ENCODE measurements around the gene EFHB. TPM values are rescaled to one million over a fixed set of nuclear protein-coding genes. Genes with fewer than 3 reads are reported as not detected.

Gene EFHB
- total and polyA plus RNA-seq, 10 of the 15 experiments (the other 5 are each of a cell fraction or from before 2014, with no cell fraction given), result 0.12 to 0.95 (median 0.53) TPM; not detected in 3

DNA sequence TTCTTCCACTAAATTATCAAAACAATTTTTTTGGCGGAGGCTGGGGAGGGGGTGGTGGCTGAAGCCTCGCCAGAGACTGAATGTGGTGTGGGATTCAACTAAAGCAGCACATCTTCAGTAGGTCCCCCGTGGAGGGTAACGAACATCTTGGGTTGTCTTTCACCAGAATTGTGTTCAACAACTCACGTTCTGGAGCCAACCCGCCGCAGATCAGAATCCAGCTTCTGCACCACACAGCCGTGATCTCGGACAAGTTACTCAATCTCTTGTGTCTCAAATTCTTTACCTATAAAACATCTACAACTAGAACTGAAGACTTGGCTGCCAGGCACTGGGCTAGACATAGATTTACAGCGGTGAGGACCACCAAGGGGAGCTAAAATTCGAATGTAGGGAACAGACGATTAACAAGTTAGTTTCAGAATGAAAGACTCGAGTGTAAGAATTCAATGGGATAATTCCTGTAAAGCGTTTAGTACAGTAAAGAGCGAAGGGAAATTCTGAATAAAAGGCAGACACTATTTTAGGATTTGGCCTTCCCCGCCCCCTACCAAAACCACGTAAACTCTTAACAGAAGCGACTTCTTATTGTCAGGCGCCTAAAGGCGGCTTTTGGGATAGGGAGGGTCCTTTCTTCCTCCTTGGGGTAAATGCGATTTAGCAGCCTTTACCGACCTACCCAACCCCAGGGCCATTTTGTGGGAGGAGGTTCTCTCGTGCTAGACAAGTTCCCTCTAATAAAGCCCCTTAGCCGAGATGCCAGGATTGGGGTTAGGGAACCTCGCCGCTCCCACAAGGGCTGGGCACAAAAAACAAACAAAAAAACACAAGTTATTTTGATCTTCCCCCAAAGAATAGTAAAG lies 12.2 kb upstream of the EFHB start (continued):
- TF ChIP-seq, protein P1, sequence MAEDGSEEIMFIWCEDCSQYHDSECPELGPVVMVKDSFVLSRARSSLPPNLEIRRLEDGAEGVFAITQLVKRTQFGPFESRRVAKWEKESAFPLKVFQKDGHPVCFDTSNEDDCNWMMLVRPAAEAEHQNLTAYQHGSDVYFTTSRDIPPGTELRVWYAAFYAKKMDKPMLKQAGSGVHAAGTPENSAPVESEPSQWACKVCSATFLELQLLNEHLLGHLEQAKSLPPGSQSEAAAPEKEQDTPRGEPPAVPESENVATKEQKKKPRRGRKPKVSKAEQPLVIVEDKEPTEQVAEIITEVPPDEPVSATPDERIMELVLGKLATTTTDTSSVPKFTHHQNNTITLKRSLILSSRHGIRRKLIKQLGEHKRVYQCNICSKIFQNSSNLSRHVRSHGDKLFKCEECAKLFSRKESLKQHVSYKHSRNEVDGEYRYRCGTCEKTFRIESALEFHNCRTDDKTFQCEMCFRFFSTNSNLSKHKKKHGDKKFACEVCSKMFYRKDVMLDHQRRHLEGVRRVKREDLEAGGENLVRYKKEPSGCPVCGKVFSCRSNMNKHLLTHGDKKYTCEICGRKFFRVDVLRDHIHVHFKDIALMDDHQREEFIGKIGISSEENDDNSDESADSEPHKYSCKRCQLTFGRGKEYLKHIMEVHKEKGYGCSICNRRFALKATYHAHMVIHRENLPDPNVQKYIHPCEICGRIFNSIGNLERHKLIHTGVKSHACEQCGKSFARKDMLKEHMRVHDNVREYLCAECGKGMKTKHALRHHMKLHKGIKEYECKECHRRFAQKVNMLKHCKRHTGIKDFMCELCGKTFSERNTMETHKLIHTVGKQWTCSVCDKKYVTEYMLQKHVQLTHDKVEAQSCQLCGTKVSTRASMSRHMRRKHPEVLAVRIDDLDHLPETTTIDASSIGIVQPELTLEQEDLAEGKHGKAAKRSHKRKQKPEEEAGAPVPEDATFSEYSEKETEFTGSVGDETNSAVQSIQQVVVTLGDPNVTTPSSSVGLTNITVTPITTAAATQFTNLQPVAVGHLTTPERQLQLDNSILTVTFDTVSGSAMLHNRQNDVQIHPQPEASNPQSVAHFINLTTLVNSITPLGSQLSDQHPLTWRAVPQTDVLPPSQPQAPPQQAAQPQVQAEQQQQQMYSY (CRISPR knock-in tag; IDR thresholded peaks at IDR 0.05), result no peak
- TF ChIP-seq ZBED1 (IDR thresholded peaks at IDR 0.05; ENCODE audit: borderline replicate concordance) (peak; percentile 32; the same call in 1 of the 2 replicates), ZSCAN29 (IDR thresholded peaks at IDR 0.05) (no peak), CBFB (IDR thresholded peaks at IDR 0.05; ENCODE audit: low read depth) (peak; percentile 34; the same call in 1 of the 2 replicates), NFYA (IDR thresholded peaks at IDR 0.05; ENCODE audit: borderline replicate concordance, low read depth, low read length) (no peak), MTA3 (IDR thresholded peaks at IDR 0.05; ENCODE audit: borderline replicate concordance, low read length) (peak; percentile 64; the same call in 1 of the 2 replicates), RUNX3 (IDR thresholded peaks at IDR 0.05; ENCODE audit: low read length) (peak; percentile 49; the same call in 1 of the 2 replicates), SMC3 (IDR thresholded peaks at IDR 0.05; ENCODE audit: borderline replicate concordance, low read length) (no peak), TCF12 (IDR thresholded peaks at IDR 0.05; ENCODE audit: low read depth, low read length) (no peak), STAT1 (conservative IDR thresholded peaks at IDR 0.05) (0 out of 2 replicates have a peak, but pooled peaks have one; percentile 26), IRF4 (IDR thresholded peaks at IDR 0.05; ENCODE audit: low read depth, low read length) (no peak)
- TF ChIP-seq, protein P2, sequence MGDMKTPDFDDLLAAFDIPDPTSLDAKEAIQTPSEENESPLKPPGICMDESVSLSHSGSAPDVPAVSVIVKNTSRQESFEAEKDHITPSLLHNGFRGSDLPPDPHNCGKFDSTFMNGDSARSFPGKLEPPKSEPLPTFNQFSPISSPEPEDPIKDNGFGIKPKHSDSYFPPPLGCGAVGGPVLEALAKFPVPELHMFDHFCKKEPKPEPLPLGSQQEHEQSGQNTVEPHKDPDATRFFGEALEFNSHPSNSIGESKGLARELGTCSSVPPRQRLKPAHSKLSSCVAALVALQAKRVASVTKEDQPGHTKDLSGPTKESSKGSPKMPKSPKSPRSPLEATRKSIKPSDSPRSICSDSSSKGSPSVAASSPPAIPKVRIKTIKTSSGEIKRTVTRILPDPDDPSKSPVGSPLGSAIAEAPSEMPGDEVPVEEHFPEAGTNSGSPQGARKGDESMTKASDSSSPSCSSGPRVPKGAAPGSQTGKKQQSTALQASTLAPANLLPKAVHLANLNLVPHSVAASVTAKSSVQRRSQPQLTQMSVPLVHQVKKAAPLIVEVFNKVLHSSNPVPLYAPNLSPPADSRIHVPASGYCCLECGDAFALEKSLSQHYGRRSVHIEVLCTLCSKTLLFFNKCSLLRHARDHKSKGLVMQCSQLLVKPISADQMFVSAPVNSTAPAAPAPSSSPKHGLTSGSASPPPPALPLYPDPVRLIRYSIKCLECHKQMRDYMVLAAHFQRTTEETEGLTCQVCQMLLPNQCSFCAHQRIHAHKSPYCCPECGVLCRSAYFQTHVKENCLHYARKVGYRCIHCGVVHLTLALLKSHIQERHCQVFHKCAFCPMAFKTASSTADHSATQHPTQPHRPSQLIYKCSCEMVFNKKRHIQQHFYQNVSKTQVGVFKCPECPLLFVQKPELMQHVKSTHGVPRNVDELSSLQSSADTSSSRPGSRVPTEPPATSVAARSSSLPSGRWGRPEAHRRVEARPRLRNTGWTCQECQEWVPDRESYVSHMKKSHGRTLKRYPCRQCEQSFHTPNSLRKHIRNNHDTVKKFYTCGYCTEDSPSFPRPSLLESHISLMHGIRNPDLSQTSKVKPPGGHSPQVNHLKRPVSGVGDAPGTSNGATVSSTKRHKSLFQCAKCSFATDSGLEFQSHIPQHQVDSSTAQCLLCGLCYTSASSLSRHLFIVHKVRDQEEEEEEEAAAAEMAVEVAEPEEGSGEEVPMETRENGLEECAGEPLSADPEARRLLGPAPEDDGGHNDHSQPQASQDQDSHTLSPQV (IDR thresholded peaks at IDR 0.05), result no peak
- TF ChIP-seq, protein P3, sequence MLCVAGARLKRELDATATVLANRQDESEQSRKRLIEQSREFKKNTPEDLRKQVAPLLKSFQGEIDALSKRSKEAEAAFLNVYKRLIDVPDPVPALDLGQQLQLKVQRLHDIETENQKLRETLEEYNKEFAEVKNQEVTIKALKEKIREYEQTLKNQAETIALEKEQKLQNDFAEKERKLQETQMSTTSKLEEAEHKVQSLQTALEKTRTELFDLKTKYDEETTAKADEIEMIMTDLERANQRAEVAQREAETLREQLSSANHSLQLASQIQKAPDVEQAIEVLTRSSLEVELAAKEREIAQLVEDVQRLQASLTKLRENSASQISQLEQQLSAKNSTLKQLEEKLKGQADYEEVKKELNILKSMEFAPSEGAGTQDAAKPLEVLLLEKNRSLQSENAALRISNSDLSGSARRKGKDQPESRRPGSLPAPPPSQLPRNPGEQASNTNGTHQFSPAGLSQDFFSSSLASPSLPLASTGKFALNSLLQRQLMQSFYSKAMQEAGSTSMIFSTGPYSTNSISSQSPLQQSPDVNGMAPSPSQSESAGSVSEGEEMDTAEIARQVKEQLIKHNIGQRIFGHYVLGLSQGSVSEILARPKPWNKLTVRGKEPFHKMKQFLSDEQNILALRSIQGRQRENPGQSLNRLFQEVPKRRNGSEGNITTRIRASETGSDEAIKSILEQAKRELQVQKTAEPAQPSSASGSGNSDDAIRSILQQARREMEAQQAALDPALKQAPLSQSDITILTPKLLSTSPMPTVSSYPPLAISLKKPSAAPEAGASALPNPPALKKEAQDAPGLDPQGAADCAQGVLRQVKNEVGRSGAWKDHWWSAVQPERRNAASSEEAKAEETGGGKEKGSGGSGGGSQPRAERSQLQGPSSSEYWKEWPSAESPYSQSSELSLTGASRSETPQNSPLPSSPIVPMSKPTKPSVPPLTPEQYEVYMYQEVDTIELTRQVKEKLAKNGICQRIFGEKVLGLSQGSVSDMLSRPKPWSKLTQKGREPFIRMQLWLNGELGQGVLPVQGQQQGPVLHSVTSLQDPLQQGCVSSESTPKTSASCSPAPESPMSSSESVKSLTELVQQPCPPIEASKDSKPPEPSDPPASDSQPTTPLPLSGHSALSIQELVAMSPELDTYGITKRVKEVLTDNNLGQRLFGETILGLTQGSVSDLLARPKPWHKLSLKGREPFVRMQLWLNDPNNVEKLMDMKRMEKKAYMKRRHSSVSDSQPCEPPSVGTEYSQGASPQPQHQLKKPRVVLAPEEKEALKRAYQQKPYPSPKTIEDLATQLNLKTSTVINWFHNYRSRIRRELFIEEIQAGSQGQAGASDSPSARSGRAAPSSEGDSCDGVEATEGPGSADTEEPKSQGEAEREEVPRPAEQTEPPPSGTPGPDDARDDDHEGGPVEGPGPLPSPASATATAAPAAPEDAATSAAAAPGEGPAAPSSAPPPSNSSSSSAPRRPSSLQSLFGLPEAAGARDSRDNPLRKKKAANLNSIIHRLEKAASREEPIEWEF (IDR thresholded peaks at IDR 0.05; ENCODE audit: insufficient replicate concordance, low read depth, low read length), result no peak
- TF ChIP-seq, protein P4, sequence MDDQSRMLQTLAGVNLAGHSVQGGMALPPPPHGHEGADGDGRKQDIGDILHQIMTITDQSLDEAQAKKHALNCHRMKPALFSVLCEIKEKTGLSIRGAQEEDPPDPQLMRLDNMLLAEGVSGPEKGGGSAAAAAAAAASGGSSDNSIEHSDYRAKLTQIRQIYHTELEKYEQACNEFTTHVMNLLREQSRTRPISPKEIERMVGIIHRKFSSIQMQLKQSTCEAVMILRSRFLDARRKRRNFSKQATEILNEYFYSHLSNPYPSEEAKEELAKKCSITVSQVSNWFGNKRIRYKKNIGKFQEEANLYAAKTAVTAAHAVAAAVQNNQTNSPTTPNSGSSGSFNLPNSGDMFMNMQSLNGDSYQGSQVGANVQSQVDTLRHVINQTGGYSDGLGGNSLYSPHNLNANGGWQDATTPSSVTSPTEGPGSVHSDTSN (IDR thresholded peaks at IDR 0.05; ENCODE audit: insufficient replicate concordance, low read depth, low read length), result no peak

Measured in GM12878 (cell line).